IMR-90 (cell line): Measurements from ENCODE around the gene TTLL11. TPM values are rescaled to one million over a fixed set of nuclear protein-coding genes. Genes with fewer than 3 reads are reported as not detected.

Experiments used
- ATAC-seq: fragments of 200-7000 bp; cut with Tn5 transposase; 2 replicates; pipeline ENCODE4 v1.9.1; 2020; ENCODE audit warnings: low read depth, mild to moderate bottlenecking, moderate library complexity
- BruUV-seq: library from RNA; stranded (reverse); fragments of 400-500 nt; replicated peaks from 2 replicates; lab custom pipeline; 2021; lab: Mats Ljungman, UMichigan
- CTCF ChIA-PET: fragments of 300-600 bp; formaldehyde crosslinking; extraction: SDS; loops from one replicate; lab custom pipeline; 2021; ENCODE audit warnings: antibody characterized with exemption; lab: Yijun Ruan, JAX
- POLR2A ChIA-PET: fragments of 300-600 bp; sonication (Branson Sonifier 250); formaldehyde crosslinking; loops from one replicate; lab custom pipeline; 2022; ENCODE audit warnings: antibody characterized with exemption; ENCODE audit not compliant: unreplicated experiment; lab: Charles Lee
- DNase-seq: peaks from one replicate; pipeline ENCODE4 v3.0.0; 2013
- H2AFZ ChIP-seq: replicated peaks from 2 replicates; pipeline ENCODE3; 2013; ENCODE audit warnings: low read length, mild to moderate bottlenecking; ENCODE audit not compliant: poor library complexity
- H2AK5ac ChIP-seq: 2 replicates; pipeline ENCODE4 v1.6.1; 2013; ENCODE audit warnings: low read depth, low read length, inconsistent platforms
- H2AK9ac ChIP-seq: replicated peaks from 2 replicates; pipeline ENCODE3; 2013; ENCODE audit warnings: mild to moderate bottlenecking, low read depth, low read length, moderate library complexity; ENCODE audit not compliant: poor library complexity
- H2BK120ac ChIP-seq: 2 replicates; pipeline ENCODE4 v1.6.1; 2013; ENCODE audit warnings: low read depth, low read length, inconsistent platforms
- H2BK15ac ChIP-seq: 3 replicates; pipeline ENCODE4 v1.6.1; 2013; ENCODE audit warnings: low read depth, low read length, inconsistent platforms
- H2BK20ac ChIP-seq: 2 replicates; pipeline ENCODE4 v1.6.1; 2013; ENCODE audit warnings: low read depth, mild to moderate bottlenecking, inconsistent platforms, low read length, moderate library complexity
- H2BK5ac ChIP-seq: 2 replicates; pipeline ENCODE4 v1.6.1; 2013; ENCODE audit warnings: mild to moderate bottlenecking, low read depth, low read length, inconsistent platforms; ENCODE audit not compliant: poor library complexity, severe bottlenecking
- H3K14ac ChIP-seq: replicated peaks from 2 replicates; pipeline ENCODE4 v1.6.1; 2013; ENCODE audit warnings: low read depth, low read length, inconsistent platforms
- H3K18ac ChIP-seq: 2 replicates; pipeline ENCODE4 v1.6.1; 2013; ENCODE audit warnings: low read depth, low read length, control low read depth
- H3K23ac ChIP-seq: 2 replicates; pipeline ENCODE4 v1.6.1; 2013; ENCODE audit warnings: low read depth, low read length, inconsistent platforms
- H3K27ac ChIP-seq: 2 replicates; pipeline ENCODE4 v1.5.1; 2013; ENCODE audit warnings: mild to moderate bottlenecking, control low read depth, low read length; ENCODE audit not compliant: insufficient read depth
- H3K27me3 ChIP-seq: 2 replicates; pipeline ENCODE4 v1.6.1; 2013; ENCODE audit warnings: low read length; ENCODE audit not compliant: control insufficient read depth, insufficient read depth
- H3K36me3 ChIP-seq: 2 replicates; pipeline ENCODE4 v1.6.1; 2013; ENCODE audit warnings: low read length, mixed read lengths; ENCODE audit not compliant: control insufficient read depth, insufficient read depth
- H3K4ac ChIP-seq: 2 replicates; pipeline ENCODE4 v1.6.1; 2013; ENCODE audit warnings: low read depth, low read length, inconsistent platforms
- H3K4me1 ChIP-seq: 2 replicates; pipeline ENCODE4 v1.6.1; 2013; ENCODE audit warnings: low read length, mixed read lengths; ENCODE audit not compliant: control insufficient read depth, insufficient read depth
- H3K4me2 ChIP-seq: 2 replicates; pipeline ENCODE4 v1.6.1; 2013; ENCODE audit warnings: low read depth, mild to moderate bottlenecking, control low read depth, low read length, moderate library complexity
- H3K4me3 ChIP-seq: 2 replicates; pipeline ENCODE4 v1.5.1; 2013; ENCODE audit warnings: low read depth, mild to moderate bottlenecking, control low read depth, low read length, moderate library complexity; ENCODE audit not compliant: insufficient read depth
- H3K56ac ChIP-seq: 2 replicates; pipeline ENCODE4 v1.6.1; 2013; ENCODE audit warnings: low read length, inconsistent platforms; ENCODE audit not compliant: insufficient read depth; ENCODE audit errors: extremely low read depth
- H3K79me1 ChIP-seq, 2 experiments: 2 replicates each; pipeline ENCODE4 v1.6.1; 2013; ENCODE audit warnings: low read length in 2 of 2, inconsistent platforms in 1 of 2, low read depth in 1 of 2
- H3K9ac ChIP-seq: 2 replicates; pipeline ENCODE4 v1.6.1; 2013; ENCODE audit warnings: low read depth, low read length, control low read depth
- H3K9me1 ChIP-seq: 2 replicates; pipeline ENCODE4 v1.6.1; 2013; ENCODE audit warnings: low read length, inconsistent platforms; ENCODE audit not compliant: insufficient read depth
- H3K9me3 ChIP-seq: 2 replicates; pipeline ENCODE4 v1.6.1; 2013; ENCODE audit warnings: low read length; ENCODE audit not compliant: control insufficient read depth, insufficient read depth
- H4K20me1 ChIP-seq: 2 replicates; pipeline ENCODE4 v1.6.1; 2013; ENCODE audit warnings: low read length, inconsistent platforms; ENCODE audit not compliant: insufficient read depth
- H4K5ac ChIP-seq: 2 replicates; pipeline ENCODE4 v1.6.1; 2013; ENCODE audit warnings: mild to moderate bottlenecking, low read depth, low read length, control low read depth
- H4K8ac ChIP-seq, 2 experiments: 2 replicates each; pipeline ENCODE4 v1.6.1; 2013; ENCODE audit warnings: low read depth in 2 of 2, low read length in 2 of 2, control low read depth in 1 of 2, inconsistent platforms in 1 of 2
- H4K91ac ChIP-seq: 2 replicates; pipeline ENCODE4 v1.6.1; 2013; ENCODE audit warnings: low read depth, low read length, inconsistent platforms; ENCODE audit not compliant: insufficient read depth
- BHLHE40 ChIP-seq: fragments of 150-350 bp; IDR thresholded peaks from 2 replicates; pipeline ENCODE4 v1.6.1; 2016; ENCODE audit warnings: mild to moderate bottlenecking, low read depth, low read length
- CEBPB ChIP-seq: IDR thresholded peaks from 2 replicates; pipeline ENCODE4 v1.6.1; 2012; ENCODE audit warnings: low read depth, low read length, improper control_type of control experiment
- CHD1 ChIP-seq: IDR thresholded peaks from 2 replicates; pipeline ENCODE4 v1.6.1; 2012; ENCODE audit warnings: low read depth, low read length, improper control_type of control experiment
- FOS ChIP-seq: fragments of 150-350 bp; IDR thresholded peaks from 2 replicates; pipeline ENCODE4 v1.6.1; 2016; ENCODE audit warnings: low read depth, low read length
- MAFK ChIP-seq: IDR thresholded peaks from 2 replicates; pipeline ENCODE4 v1.6.1; 2012; ENCODE audit warnings: low read depth, low read length, improper control_type of control experiment
- MAZ ChIP-seq: IDR thresholded peaks from 2 replicates; pipeline ENCODE4 v1.6.1; 2012; ENCODE audit warnings: low read depth, mild to moderate bottlenecking, low read length, improper control_type of control experiment, moderate library complexity, borderline replicate concordance
- MXI1 ChIP-seq: IDR thresholded peaks from 2 replicates; pipeline ENCODE4 v1.6.1; 2012; ENCODE audit warnings: low read depth, mild to moderate bottlenecking, low read length, moderate library complexity, borderline replicate concordance
- NFE2L2 ChIP-seq: fragments of 150-350 bp; IDR thresholded peaks from 2 replicates; pipeline ENCODE4 v1.6.1; 2016; ENCODE audit warnings: low read depth, mild to moderate bottlenecking, low read length
- POLR2A ChIP-seq: IDR thresholded peaks from 2 replicates; pipeline ENCODE4 v1.6.1; 2012; ENCODE audit warnings: mild to moderate bottlenecking, low read depth, low read length
- RAD21 ChIP-seq: IDR thresholded peaks from 2 replicates; pipeline ENCODE4 v1.6.1; 2012; ENCODE audit warnings: low read length, improper control_type of control experiment
- RCOR1 ChIP-seq: IDR thresholded peaks from 2 replicates; pipeline ENCODE4 v1.6.1; 2012; ENCODE audit warnings: mild to moderate bottlenecking, low read length, improper control_type of control experiment; ENCODE audit not compliant: insufficient replicate concordance
- RFX5 ChIP-seq: IDR thresholded peaks from 2 replicates; pipeline ENCODE4 v1.8.0; 2012; ENCODE audit warnings: low read depth, mild to moderate bottlenecking, low read length, moderate library complexity
- SMC3 ChIP-seq: fragments of 150-350 bp; IDR thresholded peaks from 2 replicates; pipeline ENCODE4 v1.6.1; 2016; ENCODE audit warnings: low read depth, mild to moderate bottlenecking, antibody characterized with exemption, low read length, moderate library complexity
- WGBS, 2 experiments: methylation state at CpG; one replicate each; pipeline versions ENCODE4 v1.1.5 to v1.1.7; 2013; ENCODE audit warnings: missing lambda C conversion rate in 2 of 2; ENCODE audit not compliant: insufficient read length in 1 of 2; ENCODE audit errors: extremely low coverage in 2 of 2; 5-methylcytosine and 5-hydroxymethylcytosine counted together
- dilution Hi-C: fragments of 300-500 bp; cut with HindIII; formaldehyde crosslinking; loops from one replicate; pipeline ENCODE4 v1.14.3; 2018; ENCODE audit warnings: low sequenced_read_pairs; ENCODE audit not compliant: unreplicated experiment
- in situ Hi-C: fragments of 300-500 bp; cut with MboI; formaldehyde crosslinking; loops from 3 replicates; pipeline ENCODE4 v1.14.3; 2019; ENCODE audit warnings: low sequenced_read_pairs, inconsistent platforms, mixed read lengths
- intact Hi-C: fragments of 100-400 bp; cut with micrococcal nuclease; formaldehyde crosslinking; loops from 2 replicates; pipeline ENCODE4 v1.10.0; 2022
- polyA plus RNA-seq, 3 experiments: library from polyadenylated mRNA; depleted of rRNA; stranded (reverse); fragments of >200 nt; gene quantifications; 2 replicates each; pipeline ENCODE4 v1.2.3, GENCODE V29; 2012; ENCODE audit warnings: low replicate concordance in 1 of 3
- total RNA-seq: library from RNA; depleted of rRNA; stranded (reverse); fragments of >200 nt; gene quantifications from 2 replicates; pipeline ENCODE4 v1.2.3, GENCODE V29; 2012
- TF ChIP-seq, protein P1 (sequence below): fragments of 150-350 bp; IDR thresholded peaks from 2 replicates; pipeline ENCODE4 v1.6.1; 2017; ENCODE audit warnings: mild to moderate bottlenecking, antibody characterized with exemption, low read length, low read depth
- TF ChIP-seq, protein P2 (sequence below): conservative IDR thresholded peaks from 2 replicates; pipeline ENCODE4 v1.5.1; 2012; ENCODE audit warnings: mild to moderate bottlenecking, low read depth, low read length, improper control_type of control experiment
- TF ChIP-seq, protein P3 (sequence below): fragments of 150-350 bp; IDR thresholded peaks from 2 replicates; pipeline ENCODE4 v1.6.1; 2016; ENCODE audit warnings: low read depth, mild to moderate bottlenecking, low read length, moderate library complexity, borderline replicate concordance

Gene TTLL11
- total and polyA plus RNA-seq, 2 of the 4 experiments (the other 2 are of a cell fraction) = 2.0 to 4.6 TPM

GRCh38 chr9:121798941-121799340 is 294.2 kb downstream of the TTLL11 start:
- Histone ChIP-seq H2BK20ac (no peak overlapping the region), H2AK9ac (no peak overlapping the region), H2BK5ac (no peak overlapping the region), H3K56ac (no peak overlapping the region), H3K23ac (no peak overlapping the region), H3K27ac (no peak overlapping the region), H3K4me3 (no peak overlapping the region), H3K4me1 (peaks cover 2% of the 10 kb centered on the region; the same call in 1 of the 2 replicates), H3K4ac (no peak overlapping the region), H3K18ac (no peak overlapping the region), H3K27me3 (peaks cover 13% of the 10 kb centered on the region; the same call in 1 of the 2 replicates), H3K14ac (no peak overlapping the region), H2AK5ac (no peak overlapping the region), H2BK120ac (no peak overlapping the region), H2AFZ (no peak overlapping the region), H2BK15ac (no peak overlapping the region), H3K9me1 (no peaks in the 10 kb centered on the region), H3K4me2 (no peak overlapping the region), H3K36me3 (no peaks in the 10 kb centered on the region), H4K20me1 (no peaks in the 10 kb centered on the region), H4K5ac (no peak overlapping the region), H4K91ac (no peak overlapping the region), H3K9me3 (no peaks in the 10 kb centered on the region), H4K8ac (no peak overlapping the region), H3K9ac (no peak overlapping the region), H3K79me1 (no peaks in the 10 kb centered on the region)
- ChIA-PET POLR2A (no interaction called here), CTCF (no interaction called here)
- DNase-seq (no peak), ATAC-seq (no peak)
- intact Hi-C loops = no loop called here
- no TSS peak for BruUV-seq
- no peak for TF ChIP-seq RCOR1
- TF ChIP-seq, protein P1, sequence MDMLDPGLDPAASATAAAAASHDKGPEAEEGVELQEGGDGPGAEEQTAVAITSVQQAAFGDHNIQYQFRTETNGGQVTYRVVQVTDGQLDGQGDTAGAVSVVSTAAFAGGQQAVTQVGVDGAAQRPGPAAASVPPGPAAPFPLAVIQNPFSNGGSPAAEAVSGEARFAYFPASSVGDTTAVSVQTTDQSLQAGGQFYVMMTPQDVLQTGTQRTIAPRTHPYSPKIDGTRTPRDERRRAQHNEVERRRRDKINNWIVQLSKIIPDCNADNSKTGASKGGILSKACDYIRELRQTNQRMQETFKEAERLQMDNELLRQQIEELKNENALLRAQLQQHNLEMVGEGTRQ = no peak
- no peak for TF ChIP-seq CHD1
- no peak for TF ChIP-seq NFE2L2
- TF ChIP-seq RAD21 = no peak
- no peak for TF ChIP-seq CEBPB
- no peak for TF ChIP-seq BHLHE40
- no peak for TF ChIP-seq SMC3
- TF ChIP-seq MAFK = no peak
- TF ChIP-seq RFX5 = no peak
- TF ChIP-seq, protein P2, sequence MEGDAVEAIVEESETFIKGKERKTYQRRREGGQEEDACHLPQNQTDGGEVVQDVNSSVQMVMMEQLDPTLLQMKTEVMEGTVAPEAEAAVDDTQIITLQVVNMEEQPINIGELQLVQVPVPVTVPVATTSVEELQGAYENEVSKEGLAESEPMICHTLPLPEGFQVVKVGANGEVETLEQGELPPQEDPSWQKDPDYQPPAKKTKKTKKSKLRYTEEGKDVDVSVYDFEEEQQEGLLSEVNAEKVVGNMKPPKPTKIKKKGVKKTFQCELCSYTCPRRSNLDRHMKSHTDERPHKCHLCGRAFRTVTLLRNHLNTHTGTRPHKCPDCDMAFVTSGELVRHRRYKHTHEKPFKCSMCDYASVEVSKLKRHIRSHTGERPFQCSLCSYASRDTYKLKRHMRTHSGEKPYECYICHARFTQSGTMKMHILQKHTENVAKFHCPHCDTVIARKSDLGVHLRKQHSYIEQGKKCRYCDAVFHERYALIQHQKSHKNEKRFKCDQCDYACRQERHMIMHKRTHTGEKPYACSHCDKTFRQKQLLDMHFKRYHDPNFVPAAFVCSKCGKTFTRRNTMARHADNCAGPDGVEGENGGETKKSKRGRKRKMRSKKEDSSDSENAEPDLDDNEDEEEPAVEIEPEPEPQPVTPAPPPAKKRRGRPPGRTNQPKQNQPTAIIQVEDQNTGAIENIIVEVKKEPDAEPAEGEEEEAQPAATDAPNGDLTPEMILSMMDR = no peak
- no peak for TF ChIP-seq POLR2A
- TF ChIP-seq, protein P3, sequence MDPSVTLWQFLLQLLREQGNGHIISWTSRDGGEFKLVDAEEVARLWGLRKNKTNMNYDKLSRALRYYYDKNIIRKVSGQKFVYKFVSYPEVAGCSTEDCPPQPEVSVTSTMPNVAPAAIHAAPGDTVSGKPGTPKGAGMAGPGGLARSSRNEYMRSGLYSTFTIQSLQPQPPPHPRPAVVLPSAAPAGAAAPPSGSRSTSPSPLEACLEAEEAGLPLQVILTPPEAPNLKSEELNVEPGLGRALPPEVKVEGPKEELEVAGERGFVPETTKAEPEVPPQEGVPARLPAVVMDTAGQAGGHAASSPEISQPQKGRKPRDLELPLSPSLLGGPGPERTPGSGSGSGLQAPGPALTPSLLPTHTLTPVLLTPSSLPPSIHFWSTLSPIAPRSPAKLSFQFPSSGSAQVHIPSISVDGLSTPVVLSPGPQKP = no peak
- no peak for TF ChIP-seq FOS
- TF ChIP-seq MAZ = no peak
- TF ChIP-seq MXI1 = no peak
- dilution Hi-C loops = no loop called here
- in situ Hi-C loops = no loop called here
- 74% methylated on average over 3 of the region's 5 CpGs; no CpG with 5 or more reads in 1 of the 2 experiments for WGBS, 2 experiments
